Lower lobe of right lung (tissue), 2 donors: ENCODE measurements around the gene OTULINL. TPM values are rescaled to one million over a fixed set of nuclear protein-coding genes. Genes with fewer than 3 reads are reported as not detected.

Experiments used
- ATAC-seq, 2 donors: fragments of 200-7000 bp; cut with Tn5 transposase; one replicate each; pipeline ENCODE4 v1.9.1; 2020 to 2022; ENCODE audit warnings: mild to moderate bottlenecking in 2 of 2, moderate library complexity in 2 of 2
- DNase-seq: peaks from one replicate; pipeline ENCODE4 v3.0.0-alpha.2; 2020
- H3K27ac ChIP-seq: fragments of 200-600 bp; one replicate; pipeline ENCODE4 v1.8.0; 2022
- H3K27me3 ChIP-seq: fragments of 200-600 bp; one replicate; pipeline ENCODE4 v1.8.0; 2022; ENCODE audit warnings: low read depth
- H3K36me3 ChIP-seq: fragments of 200-600 bp; one replicate; pipeline ENCODE4 v1.8.0; 2022; ENCODE audit warnings: mild to moderate bottlenecking
- H3K4me1 ChIP-seq: fragments of 200-600 bp; one replicate; pipeline ENCODE4 v1.8.0; 2022
- H3K4me3 ChIP-seq: fragments of 200-600 bp; one replicate; pipeline ENCODE4 v1.8.0; 2022; ENCODE audit warnings: mild to moderate bottlenecking
- H3K9me3 ChIP-seq: fragments of 200-600 bp; one replicate; pipeline ENCODE4 v1.8.0; 2022
- CTCF ChIP-seq: fragments of 200-600 bp; IDR thresholded peaks from one replicate; pipeline ENCODE4 v1.8.0; 2022; ENCODE audit warnings: antibody characterized with exemption, mild to moderate bottlenecking
- intact Hi-C: fragments of 100-400 bp; cut with DNase I; formaldehyde crosslinking; loops from one replicate; pipeline ENCODE4 v1.11.0; 2022
- total RNA-seq: library from RNA; stranded (reverse); fragmentation: NEBNext Ultra II Directional; extraction: Animal tissue kit (Norgen Biotek cat#: 25700); gene quantifications from one replicate; pipeline ENCODE4 v1.2.1, GENCODE V29; 2021
- donor health status: DM: no; HTN: yes; CAD: no; lungs with severe emphysema.

Gene OTULINL
- total RNA-seq, 1 donor from 2014 or later = 79.3 TPM

GRCh38 chr5:14588145-14588544 is 6.6 kb downstream of the OTULINL start:
- no peak for ATAC-seq
- intact Hi-C loops = no loop called here
- no peaks in the 10 kb centered on the region for H3K27me3 ChIP-seq
- H3K4me3 ChIP-seq = no peak overlapping the region
- H3K36me3 ChIP-seq = no peaks in the 10 kb centered on the region
- H3K9me3 ChIP-seq = no peaks in the 10 kb centered on the region
- TF ChIP-seq CTCF = no peak
- no peak for DNase-seq
- peak overlapping the region; percentile 95 for H3K27ac ChIP-seq
- H3K4me1 ChIP-seq = peaks cover 63% of the 10 kb centered on the region

GRCh38 chr5:14588758-14589543 is 7.4 kb downstream of the OTULINL start:
- no peak for TF ChIP-seq CTCF
- H3K27ac ChIP-seq = peak overlapping the region; percentile 95
- DNase-seq (peak; percentile 76), ATAC-seq (peak; percentile 88 to 92)
- H3K4me3 ChIP-seq = no peak overlapping the region
- intact Hi-C loops = no loop called here
- no peaks in the 10 kb centered on the region for H3K27me3 ChIP-seq
- peaks cover 69% of the 10 kb centered on the region for H3K4me1 ChIP-seq
- H3K36me3 ChIP-seq = no peaks in the 10 kb centered on the region
- H3K9me3 ChIP-seq = no peaks in the 10 kb centered on the region

- TF ChIP-seq CTCF = no peak
- H3K27me3 ChIP-seq = no peaks in the 10 kb centered on the region
- H3K9me3 ChIP-seq = no peaks in the 10 kb centered on the region
- no peak overlapping the region for H3K4me3 ChIP-seq
- DNase-seq = no peak
- H3K4me1 ChIP-seq = peaks cover 79% of the 10 kb centered on the region
- H3K36me3 ChIP-seq = no peaks in the 10 kb centered on the region
- ATAC-seq = no peak
- intact Hi-C loops = no loop called here
- H3K27ac ChIP-seq = peak overlapping the region; percentile 3
Observed at GRCh38 chr5:14590949-14591348, 9.4 kb downstream of the OTULINL start.

DNA sequence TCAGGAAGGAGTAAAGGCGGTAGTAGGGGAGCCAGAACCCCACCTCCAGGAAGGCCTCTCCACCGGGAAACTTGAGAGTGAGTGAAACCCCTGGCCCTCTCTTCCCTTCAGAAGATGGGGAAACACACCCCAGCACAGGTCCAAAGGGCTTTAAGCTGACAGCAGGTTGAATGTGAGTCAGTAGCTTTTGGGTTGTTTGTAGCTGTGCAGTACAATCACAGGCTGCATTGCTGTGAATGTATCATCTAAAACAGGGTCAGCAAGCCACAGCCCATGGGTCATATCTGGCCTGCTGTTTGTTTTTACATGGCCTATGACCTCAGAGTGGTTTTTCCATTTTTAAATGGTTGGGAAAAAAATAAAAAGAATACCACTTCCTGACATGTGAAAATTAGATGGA is 10.0 kb downstream of the OTULINL start:
- Histone ChIP-seq H3K27me3 (no peaks in the 10 kb centered on the region), H3K36me3 (no peaks in the 10 kb centered on the region), H3K9me3 (no peaks in the 10 kb centered on the region), H3K4me1 (peaks cover 79% of the 10 kb centered on the region), H3K4me3 (no peak overlapping the region), H3K27ac (peak overlapping the region; percentile 3)
- DNase-seq = no peak
- intact Hi-C loops = no loop called here
- TF ChIP-seq CTCF = no peak
- ATAC-seq = no peak

DNA sequence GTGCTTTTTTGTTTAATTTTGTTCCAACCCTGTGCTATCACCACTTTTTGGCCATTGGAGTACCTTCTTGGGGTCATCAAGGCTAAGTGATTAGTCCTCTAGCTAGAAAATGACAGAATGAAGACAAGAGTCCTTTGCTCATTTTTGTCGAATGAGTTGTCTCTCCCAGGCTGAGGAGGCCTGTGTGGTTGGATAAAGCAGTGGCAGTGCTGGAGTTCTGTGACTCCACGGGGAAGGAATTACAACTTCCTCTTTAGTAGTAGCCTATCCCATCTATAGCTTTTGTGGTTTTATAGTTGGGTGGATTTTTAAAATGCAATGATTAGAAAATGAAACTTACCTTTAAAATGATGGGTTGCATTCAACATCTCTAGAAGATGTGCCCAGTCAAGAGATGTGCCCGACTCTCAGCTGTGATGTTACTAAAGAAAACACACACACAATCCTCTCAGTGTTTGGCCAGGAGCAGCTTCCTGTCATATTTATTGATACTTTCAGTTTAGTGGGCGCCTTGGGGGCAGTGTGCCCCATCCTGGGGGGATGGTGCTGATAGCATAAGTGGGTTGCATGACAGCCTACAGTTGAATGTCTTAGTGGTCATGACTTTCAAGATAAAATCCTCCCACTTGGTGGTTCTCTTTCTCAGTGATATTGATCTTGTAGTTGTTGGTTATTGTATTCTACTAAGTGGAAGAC is 11.9 kb downstream of the OTULINL start:
- Histone ChIP-seq H3K9me3 (no peaks in the 10 kb centered on the region), H3K27me3 (no peaks in the 10 kb centered on the region), H3K4me3 (no peak overlapping the region), H3K36me3 (no peaks in the 10 kb centered on the region), H3K27ac (no peak overlapping the region), H3K4me1 (peaks cover 74% of the 10 kb centered on the region)
- no peak for TF ChIP-seq CTCF
- no peak for DNase-seq
- no peak for ATAC-seq
- intact Hi-C loops = no loop called here
